IMR-90 (cell line): ENCODE measurements around the gene CUBN. TPM values are rescaled to one million over a fixed set of nuclear protein-coding genes. Genes with fewer than 3 reads are reported as not detected.

Source experiments
- ATAC-seq: fragments of 200-7000 bp; cut with Tn5 transposase; 2 replicates; pipeline ENCODE4 v1.9.1; 2020; ENCODE audit warnings: low read depth, mild to moderate bottlenecking, moderate library complexity
- BruUV-seq: library from RNA; stranded (reverse); fragments of 400-500 nt; replicated peaks from 2 replicates; lab custom pipeline; 2021; lab: Mats Ljungman, UMichigan
- CTCF ChIA-PET: fragments of 300-600 bp; formaldehyde crosslinking; extraction: SDS; loops from one replicate; lab custom pipeline; 2021; ENCODE audit warnings: antibody characterized with exemption; lab: Yijun Ruan, JAX
- POLR2A ChIA-PET: fragments of 300-600 bp; sonication (Branson Sonifier 250); formaldehyde crosslinking; loops from one replicate; lab custom pipeline; 2022; ENCODE audit warnings: antibody characterized with exemption; ENCODE audit not compliant: unreplicated experiment; lab: Charles Lee
- DNase-seq: peaks from one replicate; pipeline ENCODE4 v3.0.0; 2013
- H2AFZ ChIP-seq: replicated peaks from 2 replicates; pipeline ENCODE3; 2013; ENCODE audit warnings: low read length, mild to moderate bottlenecking; ENCODE audit not compliant: poor library complexity
- H2AK5ac ChIP-seq: 2 replicates; pipeline ENCODE4 v1.6.1; 2013; ENCODE audit warnings: low read depth, low read length, inconsistent platforms
- H2AK9ac ChIP-seq: replicated peaks from 2 replicates; pipeline ENCODE3; 2013; ENCODE audit warnings: mild to moderate bottlenecking, low read depth, low read length, moderate library complexity; ENCODE audit not compliant: poor library complexity
- H2BK120ac ChIP-seq: 2 replicates; pipeline ENCODE4 v1.6.1; 2013; ENCODE audit warnings: low read depth, low read length, inconsistent platforms
- H2BK15ac ChIP-seq: 3 replicates; pipeline ENCODE4 v1.6.1; 2013; ENCODE audit warnings: low read depth, low read length, inconsistent platforms
- H2BK20ac ChIP-seq: 2 replicates; pipeline ENCODE4 v1.6.1; 2013; ENCODE audit warnings: low read depth, mild to moderate bottlenecking, inconsistent platforms, low read length, moderate library complexity
- H2BK5ac ChIP-seq: 2 replicates; pipeline ENCODE4 v1.6.1; 2013; ENCODE audit warnings: mild to moderate bottlenecking, low read depth, low read length, inconsistent platforms; ENCODE audit not compliant: poor library complexity, severe bottlenecking
- H3K14ac ChIP-seq: replicated peaks from 2 replicates; pipeline ENCODE4 v1.6.1; 2013; ENCODE audit warnings: low read depth, low read length, inconsistent platforms
- H3K18ac ChIP-seq: 2 replicates; pipeline ENCODE4 v1.6.1; 2013; ENCODE audit warnings: low read depth, low read length, control low read depth
- H3K23ac ChIP-seq: 2 replicates; pipeline ENCODE4 v1.6.1; 2013; ENCODE audit warnings: low read depth, low read length, inconsistent platforms
- H3K27ac ChIP-seq: 2 replicates; pipeline ENCODE4 v1.5.1; 2013; ENCODE audit warnings: mild to moderate bottlenecking, control low read depth, low read length; ENCODE audit not compliant: insufficient read depth
- H3K27me3 ChIP-seq: 2 replicates; pipeline ENCODE4 v1.6.1; 2013; ENCODE audit warnings: low read length; ENCODE audit not compliant: control insufficient read depth, insufficient read depth
- H3K36me3 ChIP-seq: 2 replicates; pipeline ENCODE4 v1.6.1; 2013; ENCODE audit warnings: low read length, mixed read lengths; ENCODE audit not compliant: control insufficient read depth, insufficient read depth
- H3K4ac ChIP-seq: 2 replicates; pipeline ENCODE4 v1.6.1; 2013; ENCODE audit warnings: low read depth, low read length, inconsistent platforms
- H3K4me1 ChIP-seq: 2 replicates; pipeline ENCODE4 v1.6.1; 2013; ENCODE audit warnings: low read length, mixed read lengths; ENCODE audit not compliant: control insufficient read depth, insufficient read depth
- H3K4me2 ChIP-seq: 2 replicates; pipeline ENCODE4 v1.6.1; 2013; ENCODE audit warnings: low read depth, mild to moderate bottlenecking, control low read depth, low read length, moderate library complexity
- H3K4me3 ChIP-seq: 2 replicates; pipeline ENCODE4 v1.5.1; 2013; ENCODE audit warnings: low read depth, mild to moderate bottlenecking, control low read depth, low read length, moderate library complexity; ENCODE audit not compliant: insufficient read depth
- H3K56ac ChIP-seq: 2 replicates; pipeline ENCODE4 v1.6.1; 2013; ENCODE audit warnings: low read length, inconsistent platforms; ENCODE audit not compliant: insufficient read depth; ENCODE audit errors: extremely low read depth
- H3K79me1 ChIP-seq, 2 experiments: 2 replicates each; pipeline ENCODE4 v1.6.1; 2013; ENCODE audit warnings: low read length in 2 of 2, inconsistent platforms in 1 of 2, low read depth in 1 of 2
- H3K9ac ChIP-seq: 2 replicates; pipeline ENCODE4 v1.6.1; 2013; ENCODE audit warnings: low read depth, low read length, control low read depth
- H3K9me1 ChIP-seq: 2 replicates; pipeline ENCODE4 v1.6.1; 2013; ENCODE audit warnings: low read length, inconsistent platforms; ENCODE audit not compliant: insufficient read depth
- H3K9me3 ChIP-seq: 2 replicates; pipeline ENCODE4 v1.6.1; 2013; ENCODE audit warnings: low read length; ENCODE audit not compliant: control insufficient read depth, insufficient read depth
- H4K20me1 ChIP-seq: 2 replicates; pipeline ENCODE4 v1.6.1; 2013; ENCODE audit warnings: low read length, inconsistent platforms; ENCODE audit not compliant: insufficient read depth
- H4K5ac ChIP-seq: 2 replicates; pipeline ENCODE4 v1.6.1; 2013; ENCODE audit warnings: mild to moderate bottlenecking, low read depth, low read length, control low read depth
- H4K8ac ChIP-seq, 2 experiments: 2 replicates each; pipeline ENCODE4 v1.6.1; 2013; ENCODE audit warnings: low read depth in 2 of 2, low read length in 2 of 2, control low read depth in 1 of 2, inconsistent platforms in 1 of 2
- H4K91ac ChIP-seq: 2 replicates; pipeline ENCODE4 v1.6.1; 2013; ENCODE audit warnings: low read depth, low read length, inconsistent platforms; ENCODE audit not compliant: insufficient read depth
- MXI1 ChIP-seq: IDR thresholded peaks from 2 replicates; pipeline ENCODE4 v1.6.1; 2012; ENCODE audit warnings: low read depth, mild to moderate bottlenecking, low read length, moderate library complexity, borderline replicate concordance
- RCOR1 ChIP-seq: IDR thresholded peaks from 2 replicates; pipeline ENCODE4 v1.6.1; 2012; ENCODE audit warnings: mild to moderate bottlenecking, low read length, improper control_type of control experiment; ENCODE audit not compliant: insufficient replicate concordance
- WGBS, 2 experiments: methylation state at CpG; one replicate each; pipeline versions ENCODE4 v1.1.5 to v1.1.7; 2013; ENCODE audit warnings: missing lambda C conversion rate in 2 of 2; ENCODE audit not compliant: insufficient read length in 1 of 2; ENCODE audit errors: extremely low coverage in 2 of 2; 5-methylcytosine and 5-hydroxymethylcytosine counted together
- dilution Hi-C: fragments of 300-500 bp; cut with HindIII; formaldehyde crosslinking; loops from one replicate; pipeline ENCODE4 v1.14.3; 2018; ENCODE audit warnings: low sequenced_read_pairs; ENCODE audit not compliant: unreplicated experiment
- in situ Hi-C: fragments of 300-500 bp; cut with MboI; formaldehyde crosslinking; loops from 3 replicates; pipeline ENCODE4 v1.14.3; 2019; ENCODE audit warnings: low sequenced_read_pairs, inconsistent platforms, mixed read lengths
- intact Hi-C: fragments of 100-400 bp; cut with micrococcal nuclease; formaldehyde crosslinking; loops from 2 replicates; pipeline ENCODE4 v1.10.0; 2022
- polyA plus RNA-seq, 3 experiments: library from polyadenylated mRNA; depleted of rRNA; stranded (reverse); fragments of >200 nt; gene quantifications; 2 replicates each; pipeline ENCODE4 v1.2.3, GENCODE V29; 2012; ENCODE audit warnings: low replicate concordance in 1 of 3
- total RNA-seq: library from RNA; depleted of rRNA; stranded (reverse); fragments of >200 nt; gene quantifications from 2 replicates; pipeline ENCODE4 v1.2.3, GENCODE V29; 2012
- TF ChIP-seq, protein P1 (sequence below): fragments of 150-350 bp; IDR thresholded peaks from 2 replicates; pipeline ENCODE4 v1.6.1; 2016; ENCODE audit warnings: low read depth, mild to moderate bottlenecking, low read length, moderate library complexity, borderline replicate concordance

Gene CUBN
- total and polyA plus RNA-seq, 2 of the 4 experiments (the other 2 are of a cell fraction), result 0.19 to 0.54 TPM

DNA sequence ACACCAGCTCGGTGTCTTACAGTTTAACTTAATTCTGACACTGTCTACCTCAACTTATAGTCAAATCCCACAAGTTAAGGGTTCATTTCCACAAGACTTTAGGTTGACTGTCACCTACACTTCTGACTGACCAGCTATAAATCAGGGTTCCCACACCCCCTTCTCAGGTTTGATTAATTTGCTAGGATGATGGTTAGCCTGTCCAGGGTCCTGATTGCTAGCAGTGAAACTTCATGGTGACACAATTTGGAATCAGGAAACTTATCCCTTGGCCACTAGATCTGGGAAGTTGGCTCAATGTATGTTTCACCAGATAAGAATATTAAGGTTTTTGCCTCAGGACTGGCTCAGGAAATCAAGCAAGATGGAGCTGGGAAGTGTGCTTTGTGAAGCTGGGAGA lies 309.6 kb downstream of the CUBN start:
- intact Hi-C loops, result no loop called here
- Histone ChIP-seq H3K9me1 (peaks cover 12% of the 10 kb centered on the region), H3K27me3 (no peaks in the 10 kb centered on the region), H3K23ac (no peak overlapping the region), H2BK15ac (no peak overlapping the region), H2BK120ac (no peak overlapping the region), H3K4me3 (no peak overlapping the region), H3K79me1 (peaks cover 4 to 21% of the 10 kb centered on the region in 2 experiments; a peak in 3 of 4 replicates), H2AK9ac (no peak overlapping the region), H3K9me3 (peaks cover 7% of the 10 kb centered on the region), H2BK5ac (no peak overlapping the region), H3K4ac (no peak overlapping the region), H3K9ac (no peak overlapping the region), H3K18ac (no peak overlapping the region), H4K8ac (no peak overlapping the region), H2AFZ (no peak overlapping the region), H3K36me3 (no peaks in the 10 kb centered on the region), H4K5ac (no peak overlapping the region), H3K56ac (no peak overlapping the region), H3K4me1 (peaks cover 6% of the 10 kb centered on the region), H4K20me1 (peaks cover 7% of the 10 kb centered on the region; the same call in 1 of the 2 replicates), H2BK20ac (no peak overlapping the region), H3K14ac (no peak overlapping the region), H3K4me2 (no peak overlapping the region), H2AK5ac (no peak overlapping the region), H3K27ac (no peak overlapping the region), H4K91ac (no peak overlapping the region)
- ChIA-PET POLR2A (no interaction called here), CTCF (no interaction called here)
- ATAC-seq (no peak), DNase-seq (no peak)
- dilution Hi-C loops, result no loop called here
- no TSS peak for BruUV-seq
- WGBS, 2 experiments, result no CpG with 5 or more reads among the region's 1 CpG
- in situ Hi-C loops, result no loop called here
- TF ChIP-seq RCOR1 (no peak), MXI1 (no peak)
- TF ChIP-seq, protein P1, sequence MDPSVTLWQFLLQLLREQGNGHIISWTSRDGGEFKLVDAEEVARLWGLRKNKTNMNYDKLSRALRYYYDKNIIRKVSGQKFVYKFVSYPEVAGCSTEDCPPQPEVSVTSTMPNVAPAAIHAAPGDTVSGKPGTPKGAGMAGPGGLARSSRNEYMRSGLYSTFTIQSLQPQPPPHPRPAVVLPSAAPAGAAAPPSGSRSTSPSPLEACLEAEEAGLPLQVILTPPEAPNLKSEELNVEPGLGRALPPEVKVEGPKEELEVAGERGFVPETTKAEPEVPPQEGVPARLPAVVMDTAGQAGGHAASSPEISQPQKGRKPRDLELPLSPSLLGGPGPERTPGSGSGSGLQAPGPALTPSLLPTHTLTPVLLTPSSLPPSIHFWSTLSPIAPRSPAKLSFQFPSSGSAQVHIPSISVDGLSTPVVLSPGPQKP, result no peak
